HepG2 (cell line): ENCODE results near the gene MCFD2. TPM values are rescaled to one million over a fixed set of nuclear protein-coding genes. Genes with fewer than 3 reads are reported as not detected.

Experiments used
- ADNP ChIP-seq: sonication (generic); formaldehyde crosslinking; IDR thresholded peaks from 2 replicates; pipeline ENCODE4 v1.4.0; 2020; ENCODE audit warnings: missing genetic modification reagents
- FOXA1 ChIP-seq, 2 experiments: fragments of 450-650 bp in 1 of 2; sonication (generic) in 1 of 2; formaldehyde crosslinking in 1 of 2; IDR thresholded peaks; 2 replicates each; pipeline versions ENCODE4 v1.4.0 to v1.6.1; 2016 to 2020; ENCODE audit warnings: missing genetic modification reagents in 1 of 2
- FOXJ3 ChIP-seq: sonication (generic); formaldehyde crosslinking; IDR thresholded peaks from 2 replicates; pipeline ENCODE4 v1.4.0; 2020; ENCODE audit warnings: missing genetic modification reagents, mild to moderate bottlenecking, borderline replicate concordance
- POGZ ChIP-seq: sonication (generic); formaldehyde crosslinking; IDR thresholded peaks from 2 replicates; pipeline ENCODE4 v1.4.0; 2020; ENCODE audit warnings: mild to moderate bottlenecking, missing genetic modification reagents
- RARG ChIP-seq: sonication (generic); formaldehyde crosslinking; IDR thresholded peaks from 2 replicates; pipeline ENCODE4 v1.4.0; 2020; ENCODE audit warnings: low read depth, mild to moderate bottlenecking, missing genetic modification reagents
- REXO4 ChIP-seq: sonication (generic); formaldehyde crosslinking; IDR thresholded peaks from 2 replicates; pipeline ENCODE4 v1.8.0; 2022; ENCODE audit warnings: missing genetic modification reagents, mild to moderate bottlenecking, borderline replicate concordance
- ZMYM3 ChIP-seq: sonication (generic); formaldehyde crosslinking; IDR thresholded peaks from 2 replicates; pipeline ENCODE4 v1.5.1; 2020; ENCODE audit warnings: mild to moderate bottlenecking, missing genetic modification reagents
- ZNF331 ChIP-seq: sonication (generic); formaldehyde crosslinking; IDR thresholded peaks from 2 replicates; pipeline ENCODE4 v1.4.0; 2020; ENCODE audit warnings: missing genetic modification reagents
- ZNF44 ChIP-seq: sonication (generic); formaldehyde crosslinking; IDR thresholded peaks from 2 replicates; pipeline ENCODE4 v1.5.1; 2020; ENCODE audit warnings: mild to moderate bottlenecking, missing genetic modification reagents
- ZNF570 ChIP-seq: sonication (generic); formaldehyde crosslinking; IDR thresholded peaks from 2 replicates; pipeline ENCODE4 v1.4.0; 2020; ENCODE audit warnings: mild to moderate bottlenecking, missing genetic modification reagents, borderline replicate concordance
- ZNF616 ChIP-seq: sonication (generic); formaldehyde crosslinking; IDR thresholded peaks from 2 replicates; pipeline ENCODE4 v1.5.0; 2020; ENCODE audit warnings: low read depth, mild to moderate bottlenecking, missing genetic modification reagents
- polyA plus RNA-seq, 8 experiments: library from polyadenylated mRNA; depleted of rRNA in 3 of 8; stranded (reverse) in 7 of 8; unstranded in 1 of 8; fragments of >200 nt; fragmentation: Illumina TruSeq in 4 of 8; extraction: Trizol in 4 of 8; gene quantifications; 2 replicates each; pipeline versions ENCODE4 v1.2.1 to v1.2.3, GENCODE V29; 2011 to 2016; ENCODE audit warnings: low read depth in 4 of 8, missing spikeins in 1 of 8, mixed read lengths in 1 of 8; ENCODE audit not compliant: insufficient read depth in 1 of 8
- total RNA-seq, 5 experiments: library from RNA; depleted of rRNA; stranded (reverse); fragments of >200 nt; fragmentation: Illumina TruSeq; extraction: Trizol; gene quantifications; 2 replicates each; pipeline ENCODE4 v1.2.3, GENCODE V29; 2016; ENCODE audit warnings: low read depth in 1 of 5
- TF ChIP-seq, protein P1 (sequence below): sonication (generic); formaldehyde crosslinking; IDR thresholded peaks from 2 replicates; pipeline ENCODE4 v1.5.0; 2020; ENCODE audit warnings: mild to moderate bottlenecking, missing genetic modification reagents
- TF ChIP-seq, protein P2 (sequence below): sonication (generic); formaldehyde crosslinking; IDR thresholded peaks from 2 replicates; pipeline ENCODE4 v1.8.1; 2023; ENCODE audit warnings: missing genetic modification reagents, inconsistent platforms, borderline replicate concordance
- TF ChIP-seq, protein P3 (sequence below): sonication (generic); formaldehyde crosslinking; IDR thresholded peaks from 2 replicates; pipeline ENCODE4 v1.4.0; 2020; ENCODE audit warnings: missing genetic modification reagents
- TF ChIP-seq, protein P4 (sequence below): sonication (generic); formaldehyde crosslinking; IDR thresholded peaks from 2 replicates; pipeline ENCODE4 v1.5.1; 2020; ENCODE audit warnings: mild to moderate bottlenecking, missing genetic modification reagents, moderate library complexity
- TF ChIP-seq, protein P5 (sequence below): sonication (generic); formaldehyde crosslinking; IDR thresholded peaks from 2 replicates; pipeline ENCODE4 v1.4.0; 2020; ENCODE audit warnings: missing genetic modification reagents
- TF ChIP-seq, protein P6 (sequence below): sonication (generic); formaldehyde crosslinking; IDR thresholded peaks from 2 replicates; pipeline ENCODE4 v1.5.1; 2020; ENCODE audit warnings: missing genetic modification reagents, mild to moderate bottlenecking, borderline replicate concordance

The MCFD2 gene
- total and polyA plus RNA-seq, 2 of the 13 experiments (the other 11 are each of a cell fraction or from before 2014, with no cell fraction given), result 183 to 232 TPM

DNA sequence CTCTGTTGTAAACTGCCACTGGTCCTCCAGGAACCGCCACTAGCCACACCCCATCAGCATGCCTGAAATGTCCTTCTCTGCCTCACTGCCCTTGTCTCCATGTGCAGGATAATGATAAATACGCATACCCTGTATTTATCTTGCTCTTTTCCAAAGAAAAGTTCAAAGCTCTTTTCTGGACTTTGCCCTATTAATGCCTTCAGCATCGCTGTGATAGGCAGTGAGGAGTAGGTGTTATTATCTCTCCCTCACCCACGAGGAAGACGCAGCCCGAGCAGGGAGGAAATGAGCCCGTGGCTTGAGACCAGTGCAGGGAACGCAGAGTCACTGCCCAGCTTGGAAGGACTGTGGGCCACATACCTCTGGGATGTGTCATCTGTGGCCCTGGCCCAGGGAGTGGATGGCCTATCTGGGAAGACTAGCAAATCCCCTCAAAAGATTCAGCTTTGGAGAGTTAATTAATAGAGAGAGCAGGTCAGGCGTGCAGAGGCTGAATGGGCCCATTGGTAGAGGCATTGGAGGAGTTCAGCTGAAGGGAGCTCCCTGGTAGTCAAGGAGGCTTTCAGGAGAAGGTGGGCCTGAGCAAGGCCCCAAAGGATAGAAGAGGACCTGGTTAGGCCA lies 39.5 kb upstream of the MCFD2 start (continued):
- TF ChIP-seq, protein P1, sequence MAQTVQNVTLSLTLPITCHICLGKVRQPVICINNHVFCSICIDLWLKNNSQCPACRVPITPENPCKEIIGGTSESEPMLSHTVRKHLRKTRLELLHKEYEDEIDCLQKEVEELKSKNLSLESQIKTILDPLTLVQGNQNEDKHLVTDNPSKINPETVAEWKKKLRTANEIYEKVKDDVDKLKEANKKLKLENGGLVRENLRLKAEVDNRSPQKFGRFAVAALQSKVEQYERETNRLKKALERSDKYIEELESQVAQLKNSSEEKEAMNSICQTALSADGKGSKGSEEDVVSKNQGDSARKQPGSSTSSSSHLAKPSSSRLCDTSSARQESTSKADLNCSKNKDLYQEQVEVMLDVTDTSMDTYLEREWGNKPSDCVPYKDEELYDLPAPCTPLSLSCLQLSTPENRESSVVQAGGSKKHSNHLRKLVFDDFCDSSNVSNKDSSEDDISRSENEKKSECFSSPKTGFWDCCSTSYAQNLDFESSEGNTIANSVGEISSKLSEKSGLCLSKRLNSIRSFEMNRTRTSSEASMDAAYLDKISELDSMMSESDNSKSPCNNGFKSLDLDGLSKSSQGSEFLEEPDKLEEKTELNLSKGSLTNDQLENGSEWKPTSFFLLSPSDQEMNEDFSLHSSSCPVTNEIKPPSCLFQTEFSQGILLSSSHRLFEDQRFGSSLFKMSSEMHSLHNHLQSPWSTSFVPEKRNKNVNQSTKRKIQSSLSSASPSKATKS (CRISPR knock-in tag), result no peak
- TF ChIP-seq, protein P2, sequence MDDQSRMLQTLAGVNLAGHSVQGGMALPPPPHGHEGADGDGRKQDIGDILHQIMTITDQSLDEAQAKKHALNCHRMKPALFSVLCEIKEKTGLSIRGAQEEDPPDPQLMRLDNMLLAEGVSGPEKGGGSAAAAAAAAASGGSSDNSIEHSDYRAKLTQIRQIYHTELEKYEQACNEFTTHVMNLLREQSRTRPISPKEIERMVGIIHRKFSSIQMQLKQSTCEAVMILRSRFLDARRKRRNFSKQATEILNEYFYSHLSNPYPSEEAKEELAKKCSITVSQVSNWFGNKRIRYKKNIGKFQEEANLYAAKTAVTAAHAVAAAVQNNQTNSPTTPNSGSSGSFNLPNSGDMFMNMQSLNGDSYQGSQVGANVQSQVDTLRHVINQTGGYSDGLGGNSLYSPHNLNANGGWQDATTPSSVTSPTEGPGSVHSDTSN, result no peak
- TF ChIP-seq, protein P3, sequence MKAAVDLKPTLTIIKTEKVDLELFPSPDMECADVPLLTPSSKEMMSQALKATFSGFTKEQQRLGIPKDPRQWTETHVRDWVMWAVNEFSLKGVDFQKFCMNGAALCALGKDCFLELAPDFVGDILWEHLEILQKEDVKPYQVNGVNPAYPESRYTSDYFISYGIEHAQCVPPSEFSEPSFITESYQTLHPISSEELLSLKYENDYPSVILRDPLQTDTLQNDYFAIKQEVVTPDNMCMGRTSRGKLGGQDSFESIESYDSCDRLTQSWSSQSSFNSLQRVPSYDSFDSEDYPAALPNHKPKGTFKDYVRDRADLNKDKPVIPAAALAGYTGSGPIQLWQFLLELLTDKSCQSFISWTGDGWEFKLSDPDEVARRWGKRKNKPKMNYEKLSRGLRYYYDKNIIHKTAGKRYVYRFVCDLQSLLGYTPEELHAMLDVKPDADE (CRISPR knock-in tag), result no peak
- TF ChIP-seq ZNF331 (no peak), RARG (CRISPR knock-in tag) (no peak), ADNP (CRISPR knock-in tag) (no peak), ZNF616 (CRISPR knock-in tag) (no peak), FOXA1 (IDR thresholded peaks at IDR 0.05) (no peak), FOXA1 (CRISPR knock-in tag; IDR thresholded peaks at IDR 0.05) (peak; percentile 64), ZNF44 (CRISPR knock-in tag) (no peak), FOXJ3 (peak; percentile 45; the same call in 1 of the 2 replicates), POGZ (CRISPR knock-in tag) (no peak), REXO4 (no peak), ZNF570 (no peak), ZMYM3 (CRISPR knock-in tag) (no peak)
- TF ChIP-seq, protein P4, sequence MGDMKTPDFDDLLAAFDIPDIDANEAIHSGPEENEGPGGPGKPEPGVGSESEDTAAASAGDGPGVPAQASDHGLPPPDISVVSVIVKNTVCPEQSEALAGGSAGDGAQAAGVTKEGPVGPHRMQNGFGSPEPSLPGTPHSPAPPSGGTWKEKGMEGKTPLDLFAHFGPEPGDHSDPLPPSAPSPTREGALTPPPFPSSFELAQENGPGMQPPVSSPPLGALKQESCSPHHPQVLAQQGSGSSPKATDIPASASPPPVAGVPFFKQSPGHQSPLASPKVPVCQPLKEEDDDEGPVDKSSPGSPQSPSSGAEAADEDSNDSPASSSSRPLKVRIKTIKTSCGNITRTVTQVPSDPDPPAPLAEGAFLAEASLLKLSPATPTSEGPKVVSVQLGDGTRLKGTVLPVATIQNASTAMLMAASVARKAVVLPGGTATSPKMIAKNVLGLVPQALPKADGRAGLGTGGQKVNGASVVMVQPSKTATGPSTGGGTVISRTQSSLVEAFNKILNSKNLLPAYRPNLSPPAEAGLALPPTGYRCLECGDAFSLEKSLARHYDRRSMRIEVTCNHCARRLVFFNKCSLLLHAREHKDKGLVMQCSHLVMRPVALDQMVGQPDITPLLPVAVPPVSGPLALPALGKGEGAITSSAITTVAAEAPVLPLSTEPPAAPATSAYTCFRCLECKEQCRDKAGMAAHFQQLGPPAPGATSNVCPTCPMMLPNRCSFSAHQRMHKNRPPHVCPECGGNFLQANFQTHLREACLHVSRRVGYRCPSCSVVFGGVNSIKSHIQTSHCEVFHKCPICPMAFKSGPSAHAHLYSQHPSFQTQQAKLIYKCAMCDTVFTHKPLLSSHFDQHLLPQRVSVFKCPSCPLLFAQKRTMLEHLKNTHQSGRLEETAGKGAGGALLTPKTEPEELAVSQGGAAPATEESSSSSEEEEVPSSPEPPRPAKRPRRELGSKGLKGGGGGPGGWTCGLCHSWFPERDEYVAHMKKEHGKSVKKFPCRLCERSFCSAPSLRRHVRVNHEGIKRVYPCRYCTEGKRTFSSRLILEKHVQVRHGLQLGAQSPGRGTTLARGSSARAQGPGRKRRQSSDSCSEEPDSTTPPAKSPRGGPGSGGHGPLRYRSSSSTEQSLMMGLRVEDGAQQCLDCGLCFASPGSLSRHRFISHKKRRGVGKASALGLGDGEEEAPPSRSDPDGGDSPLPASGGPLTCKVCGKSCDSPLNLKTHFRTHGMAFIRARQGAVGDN (CRISPR knock-in tag), result peak; percentile 67
- TF ChIP-seq, protein P5, sequence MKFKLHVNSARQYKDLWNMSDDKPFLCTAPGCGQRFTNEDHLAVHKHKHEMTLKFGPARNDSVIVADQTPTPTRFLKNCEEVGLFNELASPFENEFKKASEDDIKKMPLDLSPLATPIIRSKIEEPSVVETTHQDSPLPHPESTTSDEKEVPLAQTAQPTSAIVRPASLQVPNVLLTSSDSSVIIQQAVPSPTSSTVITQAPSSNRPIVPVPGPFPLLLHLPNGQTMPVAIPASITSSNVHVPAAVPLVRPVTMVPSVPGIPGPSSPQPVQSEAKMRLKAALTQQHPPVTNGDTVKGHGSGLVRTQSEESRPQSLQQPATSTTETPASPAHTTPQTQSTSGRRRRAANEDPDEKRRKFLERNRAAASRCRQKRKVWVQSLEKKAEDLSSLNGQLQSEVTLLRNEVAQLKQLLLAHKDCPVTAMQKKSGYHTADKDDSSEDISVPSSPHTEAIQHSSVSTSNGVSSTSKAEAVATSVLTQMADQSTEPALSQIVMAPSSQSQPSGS, result peak; percentile 65
- TF ChIP-seq, protein P6, sequence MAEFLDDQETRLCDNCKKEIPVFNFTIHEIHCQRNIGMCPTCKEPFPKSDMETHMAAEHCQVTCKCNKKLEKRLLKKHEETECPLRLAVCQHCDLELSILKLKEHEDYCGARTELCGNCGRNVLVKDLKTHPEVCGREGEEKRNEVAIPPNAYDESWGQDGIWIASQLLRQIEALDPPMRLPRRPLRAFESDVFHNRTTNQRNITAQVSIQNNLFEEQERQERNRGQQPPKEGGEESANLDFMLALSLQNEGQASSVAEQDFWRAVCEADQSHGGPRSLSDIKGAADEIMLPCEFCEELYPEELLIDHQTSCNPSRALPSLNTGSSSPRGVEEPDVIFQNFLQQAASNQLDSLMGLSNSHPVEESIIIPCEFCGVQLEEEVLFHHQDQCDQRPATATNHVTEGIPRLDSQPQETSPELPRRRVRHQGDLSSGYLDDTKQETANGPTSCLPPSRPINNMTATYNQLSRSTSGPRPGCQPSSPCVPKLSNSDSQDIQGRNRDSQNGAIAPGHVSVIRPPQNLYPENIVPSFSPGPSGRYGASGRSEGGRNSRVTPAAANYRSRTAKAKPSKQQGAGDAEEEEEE (CRISPR knock-in tag), result no peak
